ENCODE results near the gene SCAMP4. TPM values are rescaled to one million over a fixed set of nuclear protein-coding genes. Genes with fewer than 3 reads are reported as not detected.
A peak's percentile ranks its signal among the peaks of the same experiment; 100 is the strongest.

The SCAMP4 gene
- total and polyA plus RNA-seq, 9 of the 15 experiments (the other 6 are each of a cell fraction or from before 2014, with no cell fraction given) = 0.81 to 45.9 (median 12.8) TPM

GRCh38 chr19:1884291-1884718 is 20.9 kb upstream of the SCAMP4 start (continued):
- TF ChIP-seq GTF3C2 (IDR thresholded peaks at IDR 0.05; ENCODE audit: borderline replicate concordance, extremely low read depth, insufficient read length) (no peak), KDM5B (IDR thresholded peaks at IDR 0.05; ENCODE audit: insufficient replicate concordance, low read depth, low read length) (peak; percentile 52), XRCC5 (IDR thresholded peaks at IDR 0.05; ENCODE audit: low read depth, low read length) (0 out of 2 replicates have a peak, but pooled peaks have one; percentile 21), ZBTB26 (CRISPR knock-in tag; IDR thresholded peaks at IDR 0.05) (no peak), ZNF785 (CRISPR knock-in tag; IDR thresholded peaks at IDR 0.05) (no peak), SETDB1 (IDR thresholded peaks at IDR 0.05; ENCODE audit: low read length) (no peak), ZBTB7A (IDR thresholded peaks at IDR 0.05; ENCODE audit: borderline replicate concordance, control insufficient read depth, low read depth, low read length) (peak; percentile 18; the same call in 1 of the 2 replicates), HMG20A (CRISPR knock-in tag; conservative IDR thresholded peaks at IDR 0.05) (no peak), STAT5A (IDR thresholded peaks at IDR 0.05; ENCODE audit: borderline replicate concordance, low read length) (no peak), CREB3L1 (IDR thresholded peaks at IDR 0.05; ENCODE audit: borderline replicate concordance, low read depth) (no peak), JUND (IDR thresholded peaks at IDR 0.05; ENCODE audit: borderline replicate concordance, low read depth, low read length) (no peak), JUND (tag; IDR thresholded peaks at IDR 0.05; ENCODE audit: borderline replicate concordance, low read depth, low read length) (no peak), NKRF (IDR thresholded peaks at IDR 0.05; ENCODE audit: borderline replicate concordance) (peak; percentile 43; the same call in 1 of the 2 replicates)

Measured in K562 (cell line).